Esophagus squamous epithelium (tissue), 4 donors: ENCODE results near the gene ARHGAP40.

ENCODE experiments used
- POLR2A ChIP-seq, 4 donors: fragments of 450-650 bp; IDR thresholded peaks; one replicate each; pipeline ENCODE4 v1.6.1; 2017; ENCODE audit warnings: antibody characterized with exemption in 4 of 4, mild to moderate bottlenecking in 4 of 4, moderate library complexity in 3 of 4
- TF ChIP-seq, protein P1 (sequence below), 6 experiments: fragments of 450-650 bp in 4 of 6; fragments of 200-600 bp in 2 of 6; sonication (generic) in 2 of 6; IDR thresholded peaks; one replicate each; pipeline ENCODE4 v1.5.1; 2016 to 2019; ENCODE audit warnings: antibody characterized with exemption in 6 of 6, mild to moderate bottlenecking in 4 of 6, moderate library complexity in 4 of 6

DNA sequence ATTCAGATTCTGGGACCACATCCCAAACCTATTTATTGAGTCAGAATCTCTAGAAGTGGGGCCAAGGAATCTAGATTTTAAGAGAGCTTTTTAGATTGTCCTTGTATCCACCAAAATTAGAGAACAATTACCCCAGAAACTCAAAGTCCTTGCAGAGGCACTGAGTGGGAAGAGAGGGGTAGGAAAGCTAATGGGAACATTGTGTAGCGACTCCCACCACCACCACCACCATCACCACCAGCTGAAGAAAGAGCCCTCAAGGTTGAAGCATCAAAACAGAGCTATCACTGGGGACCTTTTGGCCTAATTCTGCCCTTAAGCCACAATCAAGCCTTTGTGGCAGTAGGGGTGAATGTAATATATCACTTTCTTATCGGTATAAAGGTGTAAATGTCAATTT is 83.7 kb downstream of the ARHGAP40 start:
- TF ChIP-seq, protein P1, sequence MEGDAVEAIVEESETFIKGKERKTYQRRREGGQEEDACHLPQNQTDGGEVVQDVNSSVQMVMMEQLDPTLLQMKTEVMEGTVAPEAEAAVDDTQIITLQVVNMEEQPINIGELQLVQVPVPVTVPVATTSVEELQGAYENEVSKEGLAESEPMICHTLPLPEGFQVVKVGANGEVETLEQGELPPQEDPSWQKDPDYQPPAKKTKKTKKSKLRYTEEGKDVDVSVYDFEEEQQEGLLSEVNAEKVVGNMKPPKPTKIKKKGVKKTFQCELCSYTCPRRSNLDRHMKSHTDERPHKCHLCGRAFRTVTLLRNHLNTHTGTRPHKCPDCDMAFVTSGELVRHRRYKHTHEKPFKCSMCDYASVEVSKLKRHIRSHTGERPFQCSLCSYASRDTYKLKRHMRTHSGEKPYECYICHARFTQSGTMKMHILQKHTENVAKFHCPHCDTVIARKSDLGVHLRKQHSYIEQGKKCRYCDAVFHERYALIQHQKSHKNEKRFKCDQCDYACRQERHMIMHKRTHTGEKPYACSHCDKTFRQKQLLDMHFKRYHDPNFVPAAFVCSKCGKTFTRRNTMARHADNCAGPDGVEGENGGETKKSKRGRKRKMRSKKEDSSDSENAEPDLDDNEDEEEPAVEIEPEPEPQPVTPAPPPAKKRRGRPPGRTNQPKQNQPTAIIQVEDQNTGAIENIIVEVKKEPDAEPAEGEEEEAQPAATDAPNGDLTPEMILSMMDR (IDR thresholded peaks at IDR 0.05): no peak
- TF ChIP-seq POLR2A (IDR thresholded peaks at IDR 0.05): no peak
